ENCODE data around the gene CDO1.

Gene CDO1

DNA sequence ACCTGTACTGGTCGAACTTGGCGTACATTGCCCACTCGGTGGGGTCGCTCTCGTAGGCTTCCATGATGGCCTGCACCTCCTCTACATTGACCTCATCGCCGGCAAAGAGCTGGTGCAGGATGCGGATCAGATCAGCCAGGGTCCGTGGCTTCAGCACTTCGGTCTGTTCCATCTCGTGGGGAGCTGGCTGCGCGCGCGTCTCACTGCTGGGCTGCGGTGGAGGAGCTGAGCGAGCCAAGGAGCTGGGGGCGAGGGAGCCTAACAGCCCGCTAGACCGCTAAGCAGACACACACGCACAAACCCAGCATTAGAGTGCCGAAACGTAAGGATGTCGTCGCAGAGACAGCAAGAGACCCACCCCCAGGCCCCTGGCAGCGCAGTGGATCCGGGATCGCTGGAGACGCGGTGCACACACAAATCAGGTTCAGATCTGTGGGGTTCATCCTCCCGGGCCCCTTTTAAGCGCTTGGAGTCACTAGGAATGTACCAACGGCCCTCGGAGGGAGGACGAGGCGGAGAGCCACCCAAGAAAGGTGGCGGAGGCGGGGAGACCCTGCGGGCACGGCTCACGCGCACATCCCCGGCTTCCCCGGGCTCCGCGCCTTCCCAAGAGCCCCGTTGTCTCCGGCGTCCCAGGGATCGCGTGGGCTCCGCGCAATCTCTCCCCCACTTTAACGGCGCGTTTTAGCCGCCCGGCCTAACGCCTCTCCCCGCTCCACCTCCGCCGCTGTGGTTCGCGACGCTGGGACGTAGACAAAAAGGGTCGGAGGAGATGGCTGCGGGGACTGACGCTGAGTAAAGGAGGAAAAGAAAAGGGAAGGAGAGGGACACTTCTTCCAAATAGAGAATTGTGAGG lies at the start of gene CDO1:
Gene CDO1, minus strand, starts transcription at position 434 of the 856 bp plus-strand sequence. Its CDS starts 262 bp downstream, at position 172.
- DNase-seq (ENCODE audit: low read depth): peak; percentile 68

DNA sequence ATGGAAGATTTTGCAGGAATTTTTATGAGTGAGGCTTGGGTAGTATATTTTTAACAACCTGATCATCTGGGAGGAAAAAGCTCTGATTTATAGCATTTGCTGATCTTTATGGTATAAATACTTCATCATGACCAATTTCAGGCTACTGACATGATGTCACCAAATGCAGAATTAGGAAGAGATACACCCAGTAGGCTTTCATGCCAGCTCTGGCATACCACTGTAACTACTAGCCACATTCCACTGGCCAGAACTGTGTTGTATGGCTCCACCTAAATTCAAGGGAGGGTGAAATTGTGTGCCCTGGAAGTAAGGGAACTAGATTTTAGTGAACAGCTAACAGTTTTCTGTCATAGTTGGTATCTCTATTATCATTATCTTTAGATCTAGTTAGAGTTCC lies 42.9 kb upstream of the CDO1 start:
- DNase-seq (ENCODE audit: low read depth): no peak

DNA sequence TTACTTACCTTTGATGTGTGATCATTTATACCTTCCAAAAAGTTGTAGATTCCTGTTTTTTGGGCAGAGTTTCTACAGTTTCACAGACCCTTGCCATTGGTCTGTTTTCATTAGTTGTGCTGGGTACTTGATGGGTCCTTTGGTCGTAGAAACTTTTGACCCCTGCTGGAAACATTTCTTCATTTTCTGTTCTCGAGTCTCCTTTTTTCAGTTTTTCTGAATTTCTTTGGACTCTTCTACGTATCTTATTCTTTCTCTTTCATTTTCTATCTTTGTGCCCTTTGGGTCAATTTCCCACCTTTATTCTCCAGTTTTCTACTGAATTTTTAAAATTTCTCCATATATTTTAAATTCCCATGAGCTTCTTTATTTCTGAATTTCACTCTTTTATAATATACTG lies 41.9 kb upstream of the CDO1 start:
- DNase-seq (ENCODE audit: low read depth): no peak

DNA sequence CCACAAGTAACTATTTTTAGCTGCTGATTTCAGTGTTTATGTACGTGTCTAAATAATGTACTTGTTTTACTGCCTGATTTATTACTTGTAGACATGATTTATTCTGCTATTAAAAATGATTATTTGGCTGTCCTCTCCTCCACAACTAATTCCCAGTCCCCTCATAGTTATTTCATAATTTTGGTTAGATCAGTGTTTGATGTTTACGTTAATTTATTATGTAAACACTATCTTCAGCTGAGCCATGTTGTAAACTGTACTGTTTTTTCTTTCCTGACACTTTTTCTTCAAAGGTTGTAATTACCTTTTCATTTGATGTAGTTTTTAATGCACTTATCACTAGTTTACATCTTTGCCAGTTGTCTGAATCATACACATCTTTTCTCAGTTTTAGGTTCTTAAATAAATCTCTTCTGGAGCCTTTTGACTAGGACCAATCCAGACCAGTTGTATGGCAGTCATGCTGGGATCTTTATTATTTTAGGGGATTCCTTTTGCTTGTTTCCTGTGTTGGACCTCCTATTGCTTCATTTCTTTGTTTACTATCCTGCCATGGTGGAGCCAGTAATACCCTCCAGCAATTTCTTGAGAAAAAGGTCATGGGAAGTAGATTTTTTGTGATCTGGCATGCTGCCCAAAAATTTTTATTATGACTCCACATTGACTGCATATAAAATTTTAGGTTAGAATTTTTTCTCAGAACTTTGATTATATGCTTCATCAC lies 41.3 kb upstream of the CDO1 start:
- DNase-seq (ENCODE audit: low read depth): peak; percentile 67

DNA sequence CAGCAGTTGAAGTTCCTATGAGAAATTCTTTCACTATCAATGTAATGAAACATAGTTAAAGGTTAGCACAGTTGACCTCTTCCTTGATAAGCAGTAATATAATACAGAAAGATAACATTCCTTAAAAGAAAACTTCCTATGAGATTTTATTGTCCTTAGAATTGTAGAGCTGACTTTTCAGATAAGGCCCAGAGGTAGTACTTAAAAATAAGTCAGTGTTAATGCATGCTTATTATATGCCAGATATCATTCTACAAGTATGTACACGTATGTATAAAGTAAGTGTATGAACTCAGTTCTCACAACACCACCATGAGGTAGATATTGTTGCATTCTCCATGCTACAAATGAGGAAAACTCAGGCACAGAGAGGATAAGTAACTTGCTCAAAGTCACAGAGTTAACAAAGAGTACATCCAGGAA lies 40.6 kb upstream of the CDO1 start:
- no peak for DNase-seq (ENCODE audit: low read depth)

DNA sequence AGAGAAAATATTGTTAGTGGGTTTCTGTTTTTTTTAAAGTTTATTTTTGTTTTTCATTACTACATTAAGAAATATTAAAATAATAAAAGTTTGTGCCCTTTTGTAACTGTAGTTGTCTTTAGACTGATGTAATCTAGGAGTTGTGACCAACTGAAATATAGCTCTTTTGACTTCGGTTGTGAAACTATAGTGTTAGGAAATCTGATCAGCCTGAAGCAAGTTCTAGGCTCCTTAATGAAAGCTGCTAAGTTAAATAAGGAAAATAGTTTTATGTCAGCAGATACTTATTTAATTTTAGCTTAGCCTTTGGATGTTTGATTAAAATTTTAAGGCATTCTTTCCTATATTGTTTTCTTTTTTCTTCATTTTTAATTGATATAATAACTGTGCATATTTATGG lies 39.5 kb upstream of the CDO1 start:
- DNase-seq (ENCODE audit: low read depth): no peak

DNA sequence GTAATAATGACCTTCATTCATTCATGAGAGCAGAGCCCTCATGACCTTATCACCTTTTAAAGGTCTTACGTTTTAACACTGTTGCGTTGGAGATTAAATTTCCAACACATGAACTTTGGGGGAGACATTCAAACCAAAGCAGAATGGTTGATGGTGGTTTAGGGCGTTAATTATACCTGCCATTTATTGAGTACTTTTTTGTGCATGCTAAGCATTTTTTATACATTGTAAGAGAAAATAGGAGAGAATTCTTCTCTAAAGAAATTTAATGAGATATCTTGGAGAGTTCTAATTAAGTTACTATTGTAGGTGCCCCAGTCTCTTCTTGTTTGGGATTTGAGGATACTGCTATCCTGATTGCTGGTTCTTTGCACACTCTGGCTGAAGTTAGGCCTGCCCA lies 37.7 kb upstream of the CDO1 start:
- DNase-seq (ENCODE audit: low read depth): no peak

DNA sequence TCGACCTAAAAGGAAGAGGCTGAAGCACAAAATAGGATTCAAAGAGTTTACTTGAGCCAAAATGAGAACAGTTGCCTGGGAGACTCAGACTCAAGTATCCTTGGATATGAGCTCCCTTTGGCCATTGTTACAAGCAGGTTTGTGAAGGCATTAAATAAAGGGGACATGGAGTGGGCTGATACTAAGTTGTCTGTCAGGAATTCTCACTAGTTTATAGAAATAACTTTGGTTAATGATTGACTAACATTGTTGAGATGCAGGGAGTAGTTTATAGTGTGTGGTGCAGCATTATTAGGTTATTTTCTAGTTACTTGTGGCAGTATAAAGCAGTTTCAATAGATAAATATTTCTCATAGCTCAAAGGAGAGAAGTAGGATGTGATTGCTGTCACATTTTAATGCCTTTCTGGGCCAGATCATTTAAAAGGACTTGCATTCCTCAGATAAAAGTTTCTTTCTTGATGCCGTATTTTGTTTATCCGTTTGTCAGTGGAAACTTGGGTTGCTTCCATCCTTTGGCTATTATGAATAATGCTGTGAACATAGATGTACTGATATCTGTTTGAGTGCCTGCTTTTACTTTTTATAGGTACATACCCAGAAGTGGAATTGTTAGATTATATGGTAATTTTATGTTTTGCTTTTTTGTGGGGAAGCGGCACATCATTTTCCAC lies 34.4 kb upstream of the CDO1 start:
- DNase-seq (ENCODE audit: low read depth): no peak

DNA sequence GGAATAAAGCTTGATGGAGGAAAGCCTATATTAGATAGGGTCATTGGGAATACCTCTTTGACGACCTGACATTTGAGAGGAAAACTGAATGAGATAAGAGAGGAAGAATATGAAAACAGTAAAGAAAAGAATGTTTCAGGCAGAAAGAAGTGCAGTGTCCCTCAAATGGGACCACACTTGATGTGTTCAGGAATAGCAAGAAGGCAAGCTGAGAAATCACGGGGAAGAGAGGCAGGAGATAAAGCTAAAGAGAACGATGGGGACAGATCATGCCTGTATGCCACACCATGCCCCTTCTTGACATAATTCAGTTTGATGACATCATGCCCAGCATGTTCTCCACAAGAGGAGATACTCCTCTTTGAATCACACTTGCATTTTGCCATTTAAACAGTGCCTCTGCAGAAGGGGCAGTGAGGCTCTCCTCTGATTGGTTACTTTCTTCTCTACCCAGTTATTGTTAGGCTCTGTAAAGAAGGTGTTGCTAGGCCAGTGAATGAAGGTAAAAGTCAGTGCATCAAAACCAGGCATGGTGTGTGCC lies 32.9 kb upstream of the CDO1 start:
- no peak for DNase-seq (ENCODE audit: low read depth)

DNA sequence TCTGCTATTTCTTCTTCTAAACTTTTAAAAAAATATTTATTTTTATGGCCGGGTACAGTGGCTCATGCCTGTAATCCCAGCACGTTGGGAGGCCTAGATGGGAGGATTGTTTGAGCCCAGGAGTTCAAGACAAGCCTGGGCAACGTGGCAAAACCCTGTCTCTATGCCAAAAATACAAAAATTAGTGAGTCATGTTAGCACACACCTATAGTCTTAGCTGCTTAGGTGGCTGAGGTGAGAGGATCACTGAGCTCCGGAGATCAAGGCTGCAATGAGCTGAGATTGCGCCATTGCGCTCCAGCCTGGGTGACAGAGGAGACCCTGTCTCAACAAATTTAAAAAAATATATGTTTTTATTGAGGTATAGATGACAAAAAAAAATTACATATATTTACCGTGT lies 30.8 kb upstream of the CDO1 start:
- no peak for DNase-seq (ENCODE audit: low read depth)

DNA sequence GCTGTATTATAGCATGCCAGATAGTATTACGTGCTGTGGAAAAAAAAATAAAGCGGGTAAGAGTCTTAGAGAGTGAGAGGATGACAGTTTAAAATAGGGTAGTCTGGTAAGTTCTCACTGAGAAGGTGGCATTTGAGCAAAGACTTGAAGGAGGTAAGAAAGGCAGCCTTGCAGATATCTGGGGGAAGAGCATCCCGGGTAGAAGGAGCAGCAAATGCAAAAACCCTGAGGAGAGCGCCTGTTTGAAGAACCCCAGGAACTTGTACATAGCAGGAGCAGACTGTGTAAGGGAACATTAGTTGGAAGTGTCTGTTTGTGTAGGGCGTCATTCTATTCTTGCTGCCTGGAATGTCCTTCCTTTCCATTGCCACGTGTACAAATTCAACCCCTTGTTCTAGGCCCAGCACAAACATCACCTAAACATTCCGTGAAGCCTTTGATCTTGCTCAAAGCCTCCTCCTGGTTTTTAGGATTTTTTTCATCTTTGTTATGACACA lies 27.9 kb upstream of the CDO1 start:
- no peak for DNase-seq (ENCODE audit: low read depth)

DNA sequence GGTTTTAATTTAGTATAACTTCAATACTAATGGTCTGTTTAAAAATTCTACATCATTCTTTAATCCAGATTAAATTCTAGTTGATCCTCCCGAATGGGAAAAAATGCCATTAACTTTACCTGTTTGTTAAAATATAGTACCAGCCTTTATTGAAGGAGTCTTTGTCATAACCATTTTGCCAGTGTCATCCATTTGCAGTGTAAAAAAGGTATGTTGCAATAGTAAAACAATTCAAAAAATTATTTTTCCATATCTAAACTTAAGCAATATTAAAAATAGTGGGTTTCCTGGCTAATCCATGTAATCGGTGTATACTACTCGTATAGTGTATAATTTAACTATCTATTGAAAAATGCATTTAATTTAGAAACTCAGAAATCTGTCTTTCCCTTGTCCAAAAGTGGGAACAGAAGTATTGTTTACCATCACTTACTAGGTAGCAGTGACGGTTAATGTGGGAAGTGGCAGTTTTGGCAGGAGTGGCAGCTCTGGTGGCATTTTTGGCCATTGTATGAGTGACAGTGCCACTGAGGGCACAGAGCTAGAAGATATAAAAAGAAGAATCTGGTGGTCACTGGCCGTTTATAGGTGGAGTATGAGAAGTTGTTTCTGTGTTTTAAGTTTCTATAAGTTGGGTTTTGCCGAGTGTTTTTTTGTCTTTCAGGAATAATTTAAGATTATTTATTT lies 27.1 kb upstream of the CDO1 start:
- no peak for DNase-seq (ENCODE audit: low read depth)

DNA sequence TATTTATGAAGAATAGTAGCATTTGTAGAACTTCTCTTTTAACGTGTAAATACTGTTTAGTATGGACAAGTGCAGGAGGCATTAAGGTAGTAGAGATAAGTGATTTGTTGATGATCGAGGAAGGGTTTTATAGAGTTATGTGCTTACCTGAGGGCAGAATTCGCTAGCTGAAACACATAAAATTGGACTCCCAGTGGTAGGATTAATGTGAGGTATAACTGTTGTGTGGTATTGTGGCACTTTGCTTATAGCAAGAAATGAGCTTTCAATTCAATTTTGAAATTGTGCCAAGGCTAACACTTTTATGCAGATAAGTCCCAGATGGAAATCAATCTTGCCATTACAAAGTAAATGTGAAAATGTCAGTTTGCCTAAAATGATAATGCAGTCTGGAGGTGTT lies 26.5 kb upstream of the CDO1 start:
- DNase-seq (ENCODE audit: low read depth): peak; percentile 27

DNA sequence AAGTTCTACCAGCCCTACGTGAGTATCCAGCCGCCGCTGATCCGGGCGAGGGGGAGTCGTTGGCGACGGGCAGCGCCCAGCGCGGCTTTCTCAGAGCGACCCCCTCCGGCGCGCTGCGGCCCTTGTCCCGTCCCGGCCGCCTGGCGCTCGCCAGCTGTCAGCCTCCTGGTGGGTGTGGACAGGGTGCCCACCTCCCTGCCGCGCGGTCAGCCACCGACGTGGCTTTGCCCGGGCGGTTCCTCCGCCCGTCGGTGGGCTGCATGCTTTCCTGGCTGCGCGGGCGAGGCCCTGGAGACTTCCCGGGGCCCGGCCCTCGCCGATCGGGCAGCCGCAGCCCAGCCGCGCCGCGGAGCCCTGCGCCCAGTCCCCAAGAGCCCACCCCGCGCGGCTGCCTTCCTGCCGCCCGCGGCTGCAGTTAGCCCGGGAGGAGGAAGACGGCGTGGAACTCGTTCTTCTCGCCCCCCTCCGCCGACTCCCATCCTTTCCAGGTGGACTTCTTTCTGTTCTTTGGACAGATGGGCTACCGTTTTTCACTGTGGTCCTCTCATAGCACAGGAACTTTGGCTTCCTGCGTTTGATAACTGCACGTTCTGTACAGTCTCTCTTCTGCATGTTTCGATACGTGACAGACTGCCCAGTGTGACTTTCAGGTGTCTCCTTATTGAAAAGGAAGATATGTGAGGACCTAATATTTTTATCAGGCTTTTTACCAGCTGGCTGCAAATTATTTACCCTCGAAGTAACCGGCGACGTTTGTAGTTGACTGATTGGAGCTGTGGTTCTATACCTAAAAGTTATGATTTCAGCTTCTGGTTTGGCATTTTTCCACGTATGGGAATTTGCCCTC lies 25.9 kb upstream of the CDO1 start:
- peak; percentile 78 for DNase-seq (ENCODE audit: low read depth)

DNA sequence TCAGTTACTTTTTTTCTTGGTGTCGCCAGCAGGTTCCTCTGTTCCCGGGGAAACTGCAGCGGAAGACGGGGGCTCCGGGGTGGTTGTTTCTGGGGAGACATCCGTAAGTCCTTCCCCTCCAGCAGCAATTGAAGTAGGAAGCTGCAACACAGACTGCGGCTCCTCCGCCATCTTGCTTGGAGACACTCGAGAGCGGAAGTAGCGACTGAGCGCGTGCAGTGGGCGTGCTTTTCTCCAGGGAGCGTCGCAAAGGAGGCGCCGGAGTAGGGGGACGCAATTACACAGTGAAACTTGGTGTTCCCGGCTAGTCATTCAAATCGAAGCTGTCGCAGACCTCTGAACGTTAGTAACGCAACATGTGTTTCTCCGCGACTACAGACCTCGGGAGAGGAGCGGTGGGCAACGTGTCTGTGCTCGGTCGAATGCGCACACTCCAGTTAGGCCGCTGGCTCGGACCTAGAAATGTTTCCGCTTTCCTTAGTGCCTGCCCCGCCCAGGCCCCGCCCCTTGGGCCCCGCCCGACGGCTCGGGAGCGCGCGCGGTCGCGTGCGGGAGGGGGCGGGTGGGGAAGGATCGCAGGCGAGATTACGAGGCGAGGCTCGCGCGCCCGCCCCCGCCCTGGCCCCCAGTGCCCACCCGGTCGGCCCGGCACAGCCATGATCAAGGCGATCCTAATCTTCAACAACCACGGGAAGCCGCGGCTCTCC lies 25.1 kb upstream of the CDO1 start, which contains the start of the genes AP3S1 and ATG12:
Gene AP3S1, plus strand, starts transcription at position 554 of the 707 bp plus-strand sequence. Its CDS starts 103 bp downstream, at position 657.
Gene ATG12, minus strand, starts transcription at position 184 of the 707 bp plus-strand sequence. Its CDS starts 13 bp downstream, at position 171.
- peak; percentile 96 for DNase-seq (ENCODE audit: low read depth)

DNA sequence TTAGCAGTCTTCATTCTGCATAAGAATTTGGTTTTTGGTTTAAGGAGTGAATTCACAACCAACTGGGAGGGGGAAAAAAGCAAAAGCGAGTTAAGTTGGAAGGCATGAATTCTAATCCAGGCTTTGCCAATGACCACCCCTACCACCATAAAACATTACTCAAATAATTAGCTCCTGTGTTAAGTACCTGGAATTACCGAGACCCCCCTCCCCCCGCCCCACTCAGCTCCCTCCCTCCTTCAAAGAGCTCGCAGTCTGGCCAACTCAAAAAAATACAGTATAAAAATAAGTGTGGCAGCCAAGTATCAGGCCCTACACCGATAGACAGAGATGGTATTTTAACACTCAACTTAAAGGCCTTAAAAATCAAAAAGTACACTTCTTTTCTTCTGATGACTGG lies 24.4 kb upstream of the CDO1 start:
- DNase-seq (ENCODE audit: low read depth): no peak

DNA sequence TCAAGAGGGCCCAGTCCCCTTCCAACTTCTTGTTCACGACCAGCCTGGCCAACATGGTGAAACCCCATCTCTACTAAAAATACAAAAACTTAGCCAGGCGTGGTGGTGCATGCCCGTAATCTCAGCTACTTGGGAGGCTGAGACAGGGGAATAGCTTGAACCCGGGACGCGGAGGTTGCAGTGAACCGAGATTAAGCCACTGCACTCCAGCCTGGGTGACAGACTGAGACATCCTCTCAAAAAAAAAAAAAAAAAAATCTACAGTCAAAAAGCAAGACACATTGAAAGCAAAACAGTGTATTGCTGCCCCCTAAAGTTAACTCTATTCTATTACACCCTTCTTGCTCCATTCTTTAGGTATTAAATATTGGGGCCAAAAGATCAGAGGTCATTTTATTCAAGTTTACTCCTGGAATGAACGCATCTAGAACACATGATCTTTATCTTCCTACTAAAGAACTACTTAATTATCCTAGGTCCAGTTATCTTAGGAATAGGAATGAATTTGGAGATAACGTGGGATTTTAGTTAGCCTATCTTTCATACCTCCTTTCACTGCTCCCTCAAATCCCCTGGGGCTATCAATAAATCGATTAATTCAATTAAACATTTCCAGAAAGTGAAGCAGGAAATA lies 22.5 kb upstream of the CDO1 start:
- DNase-seq (ENCODE audit: low read depth): peak; percentile 77

DNA sequence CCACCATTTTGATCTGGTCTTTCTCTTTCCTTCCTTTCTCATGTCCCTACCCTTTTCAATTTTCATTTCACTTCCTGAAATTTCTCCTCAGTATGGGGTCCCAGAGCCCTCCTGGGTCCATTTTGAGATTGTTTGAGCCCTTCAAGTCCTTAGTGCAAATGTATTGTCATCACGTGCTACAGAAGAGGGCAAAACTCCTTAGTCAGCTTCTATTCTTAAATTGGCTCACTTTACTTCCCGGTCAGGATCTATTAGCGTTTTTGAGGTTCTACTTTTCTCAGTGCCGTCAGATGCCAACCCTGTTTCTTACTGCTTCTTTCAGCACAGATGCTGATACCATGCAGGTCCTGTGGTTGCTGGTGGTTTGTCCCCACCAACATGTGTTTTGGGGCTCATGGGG lies 19.0 kb upstream of the CDO1 start:
- no peak for DNase-seq (ENCODE audit: low read depth)

DNA sequence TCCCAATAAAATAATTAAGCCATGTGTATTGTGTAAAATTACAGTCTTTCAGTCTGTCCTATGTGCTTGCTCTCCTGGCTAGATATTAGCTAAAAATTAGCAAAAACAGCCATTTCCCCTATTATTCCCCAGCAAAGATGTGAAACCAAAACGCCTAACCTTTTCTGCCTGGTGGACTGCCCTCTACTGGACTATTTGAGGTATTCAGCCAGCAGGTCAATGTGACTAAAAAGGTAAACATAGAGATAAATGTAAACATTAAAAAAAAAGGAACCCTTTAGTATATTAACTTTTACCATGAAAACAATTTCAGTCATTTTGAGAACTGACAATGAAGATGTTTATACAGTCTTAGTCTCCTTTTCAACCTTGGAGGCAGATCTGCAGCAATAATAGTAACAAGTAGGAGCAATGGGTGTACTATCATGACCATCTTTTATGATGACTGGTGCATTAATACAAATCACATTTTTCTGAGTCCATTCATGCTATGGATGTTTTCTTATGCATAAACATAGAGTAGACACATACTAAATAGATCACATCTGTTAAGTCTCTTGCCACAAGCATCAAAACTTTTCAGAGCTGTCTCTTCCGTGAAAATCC lies 14.8 kb upstream of the CDO1 start:
- peak; percentile 70 for DNase-seq (ENCODE audit: low read depth)

Data from ELR (cell line).